Ishikawa (cell line): ENCODE results near the gene SPTAN1.

ENCODE experiments used
- CEBPB ChIP-seq: IDR thresholded peaks from 2 replicates; pipeline ENCODE4 v1.6.1; 2012
- CREB1 ChIP-seq: IDR thresholded peaks from 2 replicates; pipeline ENCODE4 v1.6.1; 2012; ENCODE audit warnings: low read depth
- EGR1 ChIP-seq: IDR thresholded peaks from 2 replicates; pipeline ENCODE4 v1.6.1; 2012
- EP300 ChIP-seq: IDR thresholded peaks from 2 replicates; pipeline ENCODE4 v1.6.1; 2012; ENCODE audit warnings: borderline replicate concordance
- MAX ChIP-seq: IDR thresholded peaks from 2 replicates; pipeline ENCODE4 v1.6.1; 2012
- NFIC ChIP-seq: IDR thresholded peaks from 2 replicates; pipeline ENCODE4 v1.6.1; 2012
- TAF1 ChIP-seq: IDR thresholded peaks from 2 replicates; pipeline ENCODE4 v1.6.1; 2012; ENCODE audit warnings: low read depth, mild to moderate bottlenecking

- TF ChIP-seq CEBPB = no peak
- TF ChIP-seq NFIC = no peak
- TF ChIP-seq CREB1 = no peak
- no peak for TF ChIP-seq EGR1
- no peak for TF ChIP-seq TAF1
- TF ChIP-seq MAX = no peak
- no peak for TF ChIP-seq EP300
Measured at GRCh38 chr9:128677794-128678193, 125.4 kb downstream of the SPTAN1 start.
